ENCODE measurements around the gene PTTG1IP. TPM values are rescaled to one million over a fixed set of nuclear protein-coding genes. Genes with fewer than 3 reads are reported as not detected.

Gene PTTG1IP
- total and polyA plus RNA-seq, 2 donors (not counting 1 experiment from before 2014, with no cell fraction given) = 30.7 to 58.6 TPM

- H4K20me1 ChIP-seq (ENCODE audit: control insufficient read depth, insufficient read depth, low read length, poor library complexity, severe bottlenecking) = peaks cover 27% of the 10 kb centered on the region
- POLR2A ChIA-PET = no interaction called here
- H3K4me1 Mint-ChIP-seq = peaks cover 15% of the 10 kb centered on the region
- WGBS (ENCODE audit: insufficient coverage) = 93% methylated on average over 40 of the region's 44 CpGs
- H3K9ac ChIP-seq (ENCODE audit: low read length) = no peak overlapping the region
- no peak for TF ChIP-seq EZH2 (IDR thresholded peaks at IDR 0.05; ENCODE audit: borderline replicate concordance, insufficient read depth, low read depth, low read length, poor library complexity, severe bottlenecking)
- TF ChIP-seq, protein P1, sequence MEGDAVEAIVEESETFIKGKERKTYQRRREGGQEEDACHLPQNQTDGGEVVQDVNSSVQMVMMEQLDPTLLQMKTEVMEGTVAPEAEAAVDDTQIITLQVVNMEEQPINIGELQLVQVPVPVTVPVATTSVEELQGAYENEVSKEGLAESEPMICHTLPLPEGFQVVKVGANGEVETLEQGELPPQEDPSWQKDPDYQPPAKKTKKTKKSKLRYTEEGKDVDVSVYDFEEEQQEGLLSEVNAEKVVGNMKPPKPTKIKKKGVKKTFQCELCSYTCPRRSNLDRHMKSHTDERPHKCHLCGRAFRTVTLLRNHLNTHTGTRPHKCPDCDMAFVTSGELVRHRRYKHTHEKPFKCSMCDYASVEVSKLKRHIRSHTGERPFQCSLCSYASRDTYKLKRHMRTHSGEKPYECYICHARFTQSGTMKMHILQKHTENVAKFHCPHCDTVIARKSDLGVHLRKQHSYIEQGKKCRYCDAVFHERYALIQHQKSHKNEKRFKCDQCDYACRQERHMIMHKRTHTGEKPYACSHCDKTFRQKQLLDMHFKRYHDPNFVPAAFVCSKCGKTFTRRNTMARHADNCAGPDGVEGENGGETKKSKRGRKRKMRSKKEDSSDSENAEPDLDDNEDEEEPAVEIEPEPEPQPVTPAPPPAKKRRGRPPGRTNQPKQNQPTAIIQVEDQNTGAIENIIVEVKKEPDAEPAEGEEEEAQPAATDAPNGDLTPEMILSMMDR (IDR thresholded peaks at IDR 0.05) = no peak
- no peak overlapping the region for H2AFZ ChIP-seq (ENCODE audit: insufficient read depth, low read depth, low read length, poor library complexity, severe bottlenecking)
- H3K4me2 ChIP-seq (replicated peaks; ENCODE audit: low read depth, low read length, poor library complexity, severe bottlenecking) = no peak overlapping the region
- ATAC-seq (ENCODE audit: low read depth) (no peak), DNase-seq (no peak)
- H3K36me3 ChIP-seq (replicated peaks in 1 of 2; ENCODE audit: control extremely low read depth in 1 of 2, control insufficient read depth in 1 of 2, extremely low read depth in 1 of 2, insufficient read depth in 2 of 2, low read length in 1 of 2) = peaks cover 0 to 59% of the 10 kb centered on the region in 2 experiments
- H3K27me3 Mint-ChIP-seq = no peaks in the 10 kb centered on the region
- H3K79me2 ChIP-seq (ENCODE audit: control insufficient read depth, insufficient read depth, low read length) = peaks cover 4% of the 10 kb centered on the region
- H3K4me1 ChIP-seq (ENCODE audit: control insufficient read depth in 2 of 2, insufficient read depth in 2 of 2, low read length in 2 of 2) = peaks cover 11 to 13% of the 10 kb centered on the region in 2 donors
- no peaks in the 10 kb centered on the region for H3K27me3 ChIP-seq (replicated peaks in 1 of 4; ENCODE audit: control extremely low read depth in 1 of 4, control insufficient read depth in 3 of 4, insufficient read depth in 4 of 4, low read length in 3 of 4)
- H3K9me3 Mint-ChIP-seq (ENCODE audit: insufficient read depth) = no peaks in the 10 kb centered on the region
- intact Hi-C loops (cut with micrococcal nuclease) = no loop called here
- no peak overlapping the region for H3K4me3 Mint-ChIP-seq
- no peak overlapping the region for H3K4me3 ChIP-seq (ENCODE audit: control extremely low read depth in 1 of 5, extremely low read depth in 1 of 5, insufficient read depth in 1 of 5, low read depth in 2 of 5, low read length in 4 of 5)
- H3K9me3 ChIP-seq (ENCODE audit: control extremely low read depth in 1 of 3, control insufficient read depth in 2 of 3, insufficient read depth in 1 of 3, low read length in 2 of 3) = no peaks in the 10 kb centered on the region
- peak overlapping the region; percentile 32 for H3K27ac Mint-ChIP-seq
- no peak overlapping the region for H3K27ac ChIP-seq (ENCODE audit: low read length in 2 of 2)
- CTCF ChIA-PET = interaction anchor here (12.5 kb wide), 1 partner anchor 45 kb away, joined by 204 read pairs; no protein-coding TSS in a partner anchor
Observed at GRCh38 chr21:44886113-44887075, 12.9 kb upstream of the PTTG1IP start.

DNA sequence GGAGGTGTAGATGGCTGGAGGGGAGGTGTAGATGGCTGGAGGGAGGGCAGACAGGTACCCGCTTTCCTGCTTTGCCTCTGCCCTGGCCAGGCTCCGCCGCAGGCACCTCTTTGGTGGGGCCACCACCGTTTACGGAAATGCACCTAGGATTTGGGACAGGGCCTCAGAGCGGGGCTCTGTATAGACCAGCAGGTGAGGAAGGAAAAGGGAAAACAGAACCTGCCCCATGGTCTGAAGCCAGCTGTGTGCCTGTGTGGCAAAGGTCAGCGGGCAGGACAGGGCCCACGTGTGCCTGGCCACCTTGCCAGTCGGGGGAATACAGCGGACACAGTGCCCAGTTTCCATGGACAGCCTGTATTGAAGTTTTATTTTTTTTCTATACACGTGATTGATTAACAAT is 12.1 kb upstream of the PTTG1IP start:
- no peak overlapping the region for H3K27ac Mint-ChIP-seq

More for the DNA sequence above, 12.1 kb upstream of the PTTG1IP start:
- Histone ChIP-seq H3K36me3 (replicated peaks in 1 of 2; ENCODE audit: control extremely low read depth in 1 of 2, control insufficient read depth in 1 of 2, extremely low read depth in 1 of 2, insufficient read depth in 2 of 2, low read length in 1 of 2) (peaks cover 0 to 51% of the 10 kb centered on the region in 2 experiments), H3K27me3 (replicated peaks in 1 of 4; ENCODE audit: control extremely low read depth in 1 of 4, control insufficient read depth in 3 of 4, insufficient read depth in 4 of 4, low read length in 3 of 4) (no peaks in the 10 kb centered on the region), H3K27ac (ENCODE audit: low read length in 2 of 2) (no peak overlapping the region), H3K4me1 (ENCODE audit: control insufficient read depth in 2 of 2, insufficient read depth in 2 of 2, low read length in 2 of 2) (peaks cover 19 to 20% of the 10 kb centered on the region in 2 donors), H3K4me3 (ENCODE audit: control extremely low read depth in 1 of 5, extremely low read depth in 1 of 5, insufficient read depth in 1 of 5, low read depth in 2 of 5, low read length in 4 of 5) (no peak overlapping the region), H3K4me2 (replicated peaks; ENCODE audit: low read depth, low read length, poor library complexity, severe bottlenecking) (no peak overlapping the region), H3K9ac (ENCODE audit: low read length) (no peak overlapping the region), H3K79me2 (ENCODE audit: control insufficient read depth, insufficient read depth, low read length) (no peaks in the 10 kb centered on the region), H4K20me1 (ENCODE audit: control insufficient read depth, insufficient read depth, low read length, poor library complexity, severe bottlenecking) (peaks cover 20% of the 10 kb centered on the region), H2AFZ (ENCODE audit: insufficient read depth, low read depth, low read length, poor library complexity, severe bottlenecking) (no peak overlapping the region), H3K9me3 (ENCODE audit: control extremely low read depth in 1 of 3, control insufficient read depth in 2 of 3, insufficient read depth in 1 of 3, low read length in 2 of 3) (no peaks in the 10 kb centered on the region)
- 85% methylated on average over 6 of the region's 11 CpGs for WGBS (ENCODE audit: insufficient coverage)
- Mint-ChIP-seq H3K4me3 (no peak overlapping the region), H3K9me3 (ENCODE audit: insufficient read depth) (no peaks in the 10 kb centered on the region), H3K4me1 (peaks cover 23% of the 10 kb centered on the region), H3K27me3 (no peaks in the 10 kb centered on the region)
- intact Hi-C loops (cut with micrococcal nuclease) = no loop called here
- TF ChIP-seq EZH2 (IDR thresholded peaks at IDR 0.05; ENCODE audit: borderline replicate concordance, insufficient read depth, low read depth, low read length, poor library complexity, severe bottlenecking) = no peak
- TF ChIP-seq, protein P1 (IDR thresholded peaks at IDR 0.05) = no peak
- ChIA-PET POLR2A (no interaction called here), CTCF (no interaction called here)
- ATAC-seq (ENCODE audit: low read depth) (no peak), DNase-seq (no peak)
